ENCODE data around the gene PGM5.
A peak's percentile ranks its signal among the peaks of the same experiment; 100 is the strongest.

Gene PGM5

DNA sequence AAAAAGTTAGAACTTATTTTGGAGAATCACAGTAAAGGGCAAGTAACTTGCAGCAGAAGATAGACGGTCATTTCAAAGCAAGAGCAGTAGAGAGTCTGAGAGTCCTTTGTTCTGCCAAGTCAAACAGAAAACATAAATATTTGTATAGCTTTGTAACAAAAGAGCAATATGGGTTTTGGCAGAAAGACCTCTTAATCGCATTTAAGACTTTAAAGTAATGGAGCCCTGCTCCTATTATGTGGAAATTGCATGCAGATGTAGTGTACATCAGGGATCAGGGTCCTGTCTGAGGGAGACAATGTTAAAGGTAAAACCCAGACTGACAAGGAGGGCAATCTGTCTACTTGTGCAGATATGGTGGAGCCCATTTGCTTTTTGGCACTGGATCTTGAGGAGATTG is 87.2 kb downstream of the PGM5 start:
- Histone ChIP-seq H2AFZ (ENCODE audit: low read length) (no peak overlapping the region), H3K9ac (ENCODE audit: low read depth, low read length, poor library complexity) (no peak overlapping the region), H3K23ac (ENCODE audit: low read depth, low read length, poor library complexity) (no peak overlapping the region), H3K14ac (ENCODE audit: low read length) (no peak overlapping the region), H3K4me1 (ENCODE audit: control insufficient read depth in 2 of 2, insufficient read depth in 1 of 2, low read depth in 1 of 2, low read length in 2 of 2) (no peaks in the 10 kb centered on the region), H2BK120ac (ENCODE audit: low read depth, low read length) (no peak overlapping the region), H2BK12ac (ENCODE audit: low read length) (no peak overlapping the region), H2BK5ac (ENCODE audit: low read length) (no peak overlapping the region), H3K9me3 (replicated peaks in 1 of 2; ENCODE audit: control insufficient read depth in 2 of 2, insufficient read depth in 1 of 2, low read depth in 1 of 2, low read length in 2 of 2) (peaks cover 0 to 3% of the 10 kb centered on the region in 2 donors), H3K4me3 (ENCODE audit: low read length in 2 of 2) (no peak overlapping the region), H3K4ac (ENCODE audit: low read length) (no peak overlapping the region), H3K36me3 (replicated peaks in 1 of 2; ENCODE audit: control insufficient read depth in 2 of 2, insufficient read depth in 2 of 2, low read length in 2 of 2) (no peaks in the 10 kb centered on the region), H3K4me2 (ENCODE audit: insufficient read depth, low read length, poor library complexity, severe bottlenecking) (no peak overlapping the region), H4K8ac (ENCODE audit: low read depth, low read length) (no peak overlapping the region), H3K79me1 (ENCODE audit: low read depth, low read length) (no peaks in the 10 kb centered on the region), H3K18ac (ENCODE audit: low read length) (no peak overlapping the region), H3K27me3 (ENCODE audit: control insufficient read depth in 3 of 3, insufficient read depth in 3 of 3, low read depth in 1 of 3, low read length in 3 of 3) (peaks cover 0 to 17% (median 0%) of the 10 kb centered on the region in 3 experiments), H2BK15ac (ENCODE audit: low read length) (no peak overlapping the region), H2AK5ac (ENCODE audit: low read depth, low read length) (no peak overlapping the region), H3K27ac (replicated peaks; ENCODE audit: low read length) (no peak overlapping the region), H4K91ac (ENCODE audit: low read depth, low read length, poor library complexity) (no peak overlapping the region)
- no CpG with 5 or more reads among the region's 2 CpGs for WGBS, 2 donors (ENCODE audit: extremely low coverage in 2 of 2, insufficient read length in 2 of 2, insufficient replicate concordance in 1 of 2)
- DNase-seq (ENCODE audit: low spot score) = no peak

DNA sequence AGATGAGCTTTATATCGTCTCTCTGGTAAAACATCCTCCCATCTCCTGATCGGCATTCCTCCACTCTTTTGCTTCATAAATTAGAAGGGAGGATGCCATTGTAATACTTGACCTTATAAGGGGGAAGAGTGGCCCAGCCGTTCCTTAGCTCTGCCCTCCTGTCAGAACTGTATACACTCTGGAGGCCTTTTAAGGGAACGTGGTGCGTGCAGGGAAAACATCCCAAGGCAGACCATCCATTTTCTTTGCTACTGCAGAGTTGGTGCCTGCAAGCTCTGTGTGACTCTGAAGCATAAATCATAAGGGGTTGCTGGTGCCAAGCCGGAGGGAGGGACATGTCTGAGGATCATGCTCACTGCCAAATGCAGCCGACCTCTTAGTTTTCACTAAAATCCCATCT is 90.4 kb downstream of the PGM5 start:
- H3K9me3 ChIP-seq (replicated peaks in 1 of 2; ENCODE audit: control insufficient read depth in 2 of 2, insufficient read depth in 1 of 2, low read depth in 1 of 2, low read length in 2 of 2) = no peaks in the 10 kb centered on the region
- H3K36me3 ChIP-seq (replicated peaks in 1 of 2; ENCODE audit: control insufficient read depth in 2 of 2, insufficient read depth in 2 of 2, low read length in 2 of 2) = no peaks in the 10 kb centered on the region
- H3K79me1 ChIP-seq (ENCODE audit: low read depth, low read length) = no peaks in the 10 kb centered on the region
- H3K4me3 ChIP-seq (ENCODE audit: low read length in 2 of 2) = no peak overlapping the region
- H3K18ac ChIP-seq (ENCODE audit: low read length) = no peak overlapping the region
- no CpG with 5 or more reads among the region's 7 CpGs for WGBS, 2 donors (ENCODE audit: extremely low coverage in 2 of 2, insufficient read length in 2 of 2, insufficient replicate concordance in 1 of 2)
- no peak overlapping the region for H3K9ac ChIP-seq (ENCODE audit: low read depth, low read length, poor library complexity)
- H2AK5ac ChIP-seq (ENCODE audit: low read depth, low read length) = no peak overlapping the region
- no peak overlapping the region for H3K27ac ChIP-seq (replicated peaks; ENCODE audit: low read length)
- H3K4me1 ChIP-seq (ENCODE audit: control insufficient read depth in 2 of 2, insufficient read depth in 1 of 2, low read depth in 1 of 2, low read length in 2 of 2) = no peaks in the 10 kb centered on the region
- no peak overlapping the region for H4K91ac ChIP-seq (ENCODE audit: low read depth, low read length, poor library complexity)
- no peak overlapping the region for H2BK12ac ChIP-seq (ENCODE audit: low read length)
- H3K4ac ChIP-seq (ENCODE audit: low read length) = no peak overlapping the region
- peak overlapping the region; percentile 26 for H2AFZ ChIP-seq (ENCODE audit: low read length)
- no peak overlapping the region for H2BK15ac ChIP-seq (ENCODE audit: low read length)
- no peak overlapping the region for H3K23ac ChIP-seq (ENCODE audit: low read depth, low read length, poor library complexity)
- DNase-seq (ENCODE audit: low spot score) = no peak
- no peak overlapping the region for H4K8ac ChIP-seq (ENCODE audit: low read depth, low read length)
- H2BK120ac ChIP-seq (ENCODE audit: low read depth, low read length) = no peak overlapping the region
- H2BK5ac ChIP-seq (ENCODE audit: low read length) = no peak overlapping the region
- no peak overlapping the region for H3K14ac ChIP-seq (ENCODE audit: low read length)
- no peak overlapping the region for H3K4me2 ChIP-seq (ENCODE audit: insufficient read depth, low read length, poor library complexity, severe bottlenecking)
- peaks cover 0 to 37% (median 0%) of the 10 kb centered on the region in 3 experiments for H3K27me3 ChIP-seq (ENCODE audit: control insufficient read depth in 3 of 3, insufficient read depth in 3 of 3, low read depth in 1 of 3, low read length in 3 of 3)

DNA sequence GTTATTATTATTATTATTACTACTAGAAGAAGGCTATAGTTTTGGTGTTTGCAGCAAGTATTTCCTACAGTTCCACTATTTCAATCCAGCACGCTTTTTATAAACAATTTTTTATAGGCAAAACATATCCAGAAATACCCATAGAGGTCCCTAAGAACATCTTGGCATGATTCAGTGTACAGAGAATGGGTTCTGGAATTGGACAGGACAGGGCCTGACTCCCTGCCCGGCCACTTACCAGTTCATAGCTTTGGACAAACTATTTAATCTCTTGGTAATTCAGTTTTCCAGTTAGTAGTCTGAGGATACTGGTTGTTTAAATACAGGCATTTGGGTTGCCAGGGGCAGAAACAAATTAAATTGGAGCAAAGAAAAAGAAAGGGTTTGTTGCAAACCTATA is 91.2 kb downstream of the PGM5 start:
- Histone ChIP-seq H3K18ac (ENCODE audit: low read length) (no peak overlapping the region), H2BK120ac (ENCODE audit: low read depth, low read length) (no peak overlapping the region), H3K27me3 (ENCODE audit: control insufficient read depth in 3 of 3, insufficient read depth in 3 of 3, low read depth in 1 of 3, low read length in 3 of 3) (peaks cover 0 to 37% (median 0%) of the 10 kb centered on the region in 3 experiments), H3K23ac (ENCODE audit: low read depth, low read length, poor library complexity) (no peak overlapping the region), H3K14ac (ENCODE audit: low read length) (no peak overlapping the region), H2BK12ac (ENCODE audit: low read length) (no peak overlapping the region), H3K27ac (replicated peaks; ENCODE audit: low read length) (no peak overlapping the region), H3K4me2 (ENCODE audit: insufficient read depth, low read length, poor library complexity, severe bottlenecking) (no peak overlapping the region), H3K4me3 (ENCODE audit: low read length in 2 of 2) (no peak overlapping the region), H2AFZ (ENCODE audit: low read length) (no peak overlapping the region), H3K79me1 (ENCODE audit: low read depth, low read length) (no peaks in the 10 kb centered on the region), H3K9me3 (replicated peaks in 1 of 2; ENCODE audit: control insufficient read depth in 2 of 2, insufficient read depth in 1 of 2, low read depth in 1 of 2, low read length in 2 of 2) (no peaks in the 10 kb centered on the region), H4K91ac (ENCODE audit: low read depth, low read length, poor library complexity) (no peak overlapping the region), H2BK15ac (ENCODE audit: low read length) (no peak overlapping the region), H3K36me3 (replicated peaks in 1 of 2; ENCODE audit: control insufficient read depth in 2 of 2, insufficient read depth in 2 of 2, low read length in 2 of 2) (no peaks in the 10 kb centered on the region), H2BK5ac (ENCODE audit: low read length) (no peak overlapping the region), H3K9ac (ENCODE audit: low read depth, low read length, poor library complexity) (no peak overlapping the region), H3K4ac (ENCODE audit: low read length) (no peak overlapping the region), H4K8ac (ENCODE audit: low read depth, low read length) (no peak overlapping the region), H3K4me1 (ENCODE audit: control insufficient read depth in 2 of 2, insufficient read depth in 1 of 2, low read depth in 1 of 2, low read length in 2 of 2) (no peaks in the 10 kb centered on the region), H2AK5ac (ENCODE audit: low read depth, low read length) (no peak overlapping the region)
- no CpG with 5 or more reads among the region's 2 CpGs for WGBS, 2 donors (ENCODE audit: extremely low coverage in 2 of 2, insufficient read length in 2 of 2, insufficient replicate concordance in 1 of 2)
- no peak for DNase-seq (ENCODE audit: low spot score)

DNA sequence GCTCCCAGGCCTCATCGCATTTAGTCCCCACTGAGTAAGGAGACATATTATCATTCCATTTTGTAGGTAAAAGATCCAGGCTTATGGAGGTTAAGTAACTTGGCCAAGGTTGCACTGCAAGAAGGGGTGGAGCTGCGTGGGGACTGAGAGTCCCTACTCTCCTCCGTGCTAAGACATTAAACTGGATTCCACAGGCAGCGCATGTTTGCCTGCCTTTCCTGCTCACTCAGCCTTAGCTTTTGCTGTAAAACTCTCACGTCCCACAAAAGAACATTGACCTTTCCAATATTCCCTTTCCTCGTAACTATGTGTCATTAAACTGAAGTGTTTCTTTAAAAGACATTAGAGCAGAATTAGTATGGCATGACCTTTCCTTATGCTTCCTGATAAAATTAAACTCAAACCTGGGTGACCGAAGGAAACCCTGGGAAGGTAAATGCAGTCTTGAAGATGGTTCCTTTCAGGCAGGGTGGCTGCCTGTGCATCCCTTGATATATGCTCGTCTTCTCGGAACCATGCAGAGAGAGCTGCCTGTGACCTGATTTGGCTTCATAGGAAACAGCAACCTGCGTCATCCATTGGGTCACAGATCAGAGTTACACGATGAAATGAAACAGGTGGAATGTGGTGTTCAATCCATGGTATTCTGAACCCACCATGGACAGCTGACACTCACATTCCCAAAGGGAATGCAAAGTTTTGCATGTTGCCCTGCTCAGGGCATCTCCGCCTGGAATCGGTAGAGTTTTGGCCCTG is 98.3 kb downstream of the PGM5 start:
- no peak overlapping the region for H2BK5ac ChIP-seq (ENCODE audit: low read length)
- no peak overlapping the region for H3K27ac ChIP-seq (replicated peaks; ENCODE audit: low read length)
- no peaks in the 10 kb centered on the region for H3K4me1 ChIP-seq (ENCODE audit: control insufficient read depth in 2 of 2, insufficient read depth in 1 of 2, low read depth in 1 of 2, low read length in 2 of 2)
- H3K4me3 ChIP-seq (ENCODE audit: low read length in 2 of 2) = no peak overlapping the region
- no peak overlapping the region for H3K23ac ChIP-seq (ENCODE audit: low read depth, low read length, poor library complexity)
- no peak overlapping the region for H2BK12ac ChIP-seq (ENCODE audit: low read length)
- H3K9ac ChIP-seq (ENCODE audit: low read depth, low read length, poor library complexity) = no peak overlapping the region
- no peak overlapping the region for H2BK15ac ChIP-seq (ENCODE audit: low read length)
- no peak overlapping the region for H3K14ac ChIP-seq (ENCODE audit: low read length)
- WGBS, 2 donors (ENCODE audit: extremely low coverage in 2 of 2, insufficient read length in 2 of 2, insufficient replicate concordance in 1 of 2) = no CpG with 5 or more reads among the region's 13 CpGs
- no peak overlapping the region for H2AK5ac ChIP-seq (ENCODE audit: low read depth, low read length)
- DNase-seq (ENCODE audit: low spot score) = no peak
- H4K91ac ChIP-seq (ENCODE audit: low read depth, low read length, poor library complexity) = no peak overlapping the region
- no peak overlapping the region for H3K4me2 ChIP-seq (ENCODE audit: insufficient read depth, low read length, poor library complexity, severe bottlenecking)
- H2BK120ac ChIP-seq (ENCODE audit: low read depth, low read length) = no peak overlapping the region
- H4K8ac ChIP-seq (ENCODE audit: low read depth, low read length) = no peak overlapping the region
- peaks cover 0 to 15% (median 0%) of the 10 kb centered on the region in 3 experiments for H3K27me3 ChIP-seq (ENCODE audit: control insufficient read depth in 3 of 3, insufficient read depth in 3 of 3, low read depth in 1 of 3, low read length in 3 of 3)
- H3K79me1 ChIP-seq (ENCODE audit: low read depth, low read length) = no peaks in the 10 kb centered on the region
- no peaks in the 10 kb centered on the region for H3K36me3 ChIP-seq (replicated peaks in 1 of 2; ENCODE audit: control insufficient read depth in 2 of 2, insufficient read depth in 2 of 2, low read length in 2 of 2)
- H3K18ac ChIP-seq (ENCODE audit: low read length) = no peak overlapping the region
- no peak overlapping the region for H3K4ac ChIP-seq (ENCODE audit: low read length)
- H2AFZ ChIP-seq (ENCODE audit: low read length) = no peak overlapping the region
- no peaks in the 10 kb centered on the region for H3K9me3 ChIP-seq (replicated peaks in 1 of 2; ENCODE audit: control insufficient read depth in 2 of 2, insufficient read depth in 1 of 2, low read depth in 1 of 2, low read length in 2 of 2)

Data from neuronal stem cell (in vitro differentiated cells).